HL-60 (cell line): ENCODE results near the gene PCYOX1L.

Experiments used
- CTCF ChIP-seq: IDR thresholded peaks from one replicate; pipeline ENCODE4 v1.5.1; 2011; ENCODE audit warnings: low read length, control low read depth, inconsistent platforms; ENCODE audit not compliant: insufficient read depth
- POLR2AphosphoS5 ChIP-seq: IDR thresholded peaks from 2 replicates; pipeline ENCODE4 v1.6.1; 2012; ENCODE audit warnings: low read depth
- SPI1 ChIP-seq: IDR thresholded peaks from 2 replicates; pipeline ENCODE4 v1.6.1; 2012; ENCODE audit warnings: low read depth, mild to moderate bottlenecking, borderline replicate concordance

DNA sequence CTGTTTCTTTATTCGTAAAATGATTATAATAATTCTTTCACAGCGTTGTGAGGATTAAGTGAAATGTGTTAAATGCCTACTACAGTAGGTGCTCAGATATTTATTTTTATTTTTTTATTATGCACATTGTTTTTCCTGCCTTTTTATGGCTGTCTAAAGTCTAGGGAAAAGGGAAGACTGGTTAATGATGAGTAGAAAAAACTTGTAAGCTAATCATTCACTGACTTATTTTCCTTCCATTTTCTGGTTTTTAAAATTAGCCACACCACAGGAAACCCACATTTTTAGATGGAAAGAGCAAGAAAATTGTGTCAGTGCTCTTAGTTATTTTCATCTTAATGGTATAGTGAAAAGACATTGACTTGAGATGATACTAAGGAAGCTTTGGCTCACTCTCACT lies 3.9 kb upstream of the PCYOX1L start:
- no peak for TF ChIP-seq CTCF
- TF ChIP-seq POLR2AphosphoS5 = no peak
- TF ChIP-seq SPI1 = no peak
